Esophagus (tissue), 2 donors: ENCODE results near the gene LIPA. TPM values are rescaled to one million over a fixed set of nuclear protein-coding genes. Genes with fewer than 3 reads are reported as not detected.

Experiments used
- H3K27ac ChIP-seq, 2 donors: one replicate each; pipeline ENCODE4 v1.5.1; 2013; ENCODE audit warnings: low read depth in 2 of 2, mild to moderate bottlenecking in 2 of 2, inconsistent platforms in 1 of 2, low read length in 1 of 2, moderate library complexity in 1 of 2
- H3K27me3 ChIP-seq, 2 donors: one replicate each; pipeline ENCODE4 v1.6.1; 2013; ENCODE audit warnings: low read length in 2 of 2, control low read depth in 1 of 2, mild to moderate bottlenecking in 1 of 2; ENCODE audit not compliant: insufficient read depth in 2 of 2, control insufficient read depth in 1 of 2
- H3K36me3 ChIP-seq, 2 donors: one replicate each; pipeline ENCODE4 v1.6.1; 2013; ENCODE audit warnings: low read length in 1 of 2; ENCODE audit not compliant: control insufficient read depth in 2 of 2, insufficient read depth in 2 of 2
- H3K4me1 ChIP-seq, 2 donors: one replicate each; pipeline ENCODE4 v1.6.1; 2013; ENCODE audit warnings: low read length in 1 of 2; ENCODE audit not compliant: control insufficient read depth in 2 of 2, insufficient read depth in 2 of 2
- H3K4me3 ChIP-seq, 2 donors: one replicate each; pipeline ENCODE4 v1.5.1; 2013; ENCODE audit warnings: low read length in 2 of 2, mild to moderate bottlenecking in 2 of 2, low read depth in 1 of 2, moderate library complexity in 1 of 2
- H3K9me3 ChIP-seq, 2 donors: one replicate each; pipeline ENCODE4 v1.6.1; 2013; ENCODE audit warnings: mild to moderate bottlenecking in 2 of 2, low read depth in 1 of 2, low read length in 1 of 2, moderate library complexity in 1 of 2; ENCODE audit not compliant: control insufficient read depth in 2 of 2, insufficient read depth in 1 of 2
- WGBS, 2 donors: extraction: QIAGEN DNeasy Blood & Tissue Kit; methylation state at CpG; one replicate each; pipeline ENCODE4 v1.1.7; 2013; 5-methylcytosine and 5-hydroxymethylcytosine counted together
- polyA plus RNA-seq, 2 donors: library from polyadenylated mRNA; stranded (reverse); fragments of 200-250 nt; gene quantifications; one replicate each; pipeline ENCODE4 v1.2.3, GENCODE V29; 2013
- donor health status: healthy with polysubstance abuse.
- donor health status: Bipolar disorder and iron deficiency.

LIPA gene
- polyA plus RNA-seq, 2 donors = 7.8 to 17.3 TPM

- WGBS, 2 donors = 80 to 83% methylated on average over 2 of the region's 2 CpGs
- H3K27ac ChIP-seq = no peak overlapping the region
- H3K9me3 ChIP-seq = no peaks in the 10 kb centered on the region
- no peaks in the 10 kb centered on the region for H3K27me3 ChIP-seq
- peaks cover 0 to 2% of the 10 kb centered on the region in 2 donors for H3K4me1 ChIP-seq
- peaks cover 3 to 6% of the 10 kb centered on the region in 2 donors for H3K36me3 ChIP-seq
- no peak overlapping the region for H3K4me3 ChIP-seq
Observed at GRCh38 chr10:89233033-89233432, 18.5 kb downstream of the LIPA start.

GRCh38 chr10:89228962-89229361, 22.6 kb downstream of the LIPA start:
- Histone ChIP-seq H3K4me3 (no peak overlapping the region), H3K36me3 (no peaks in the 10 kb centered on the region), H3K9me3 (no peaks in the 10 kb centered on the region), H3K27me3 (no peaks in the 10 kb centered on the region), H3K4me1 (peaks cover 0 to 2% of the 10 kb centered on the region in 2 donors), H3K27ac (no peak overlapping the region)

- H3K4me3 ChIP-seq = no peak overlapping the region
- no peaks in the 10 kb centered on the region for H3K27me3 ChIP-seq
- peaks cover 0 to 2% of the 10 kb centered on the region in 2 donors for H3K4me1 ChIP-seq
- no peaks in the 10 kb centered on the region for H3K36me3 ChIP-seq
- WGBS, 2 donors = 92 to 98% methylated on average over 3 of the region's 3 CpGs
- H3K9me3 ChIP-seq = no peaks in the 10 kb centered on the region
- H3K27ac ChIP-seq = no peak overlapping the region
Observed at GRCh38 chr10:89228146-89228545, 23.4 kb downstream of the LIPA start.

- Histone ChIP-seq H3K4me3 (no peak overlapping the region), H3K36me3 (no peaks in the 10 kb centered on the region), H3K9me3 (no peaks in the 10 kb centered on the region), H3K27me3 (no peaks in the 10 kb centered on the region), H3K4me1 (peaks cover 0 to 2% of the 10 kb centered on the region in 2 donors), H3K27ac (no peak overlapping the region)
- 95 to 97% methylated on average over 1 of the region's 1 CpG for WGBS, 2 donors
Observed at GRCh38 chr10:89226891-89227290, 24.7 kb downstream of the LIPA start.

DNA sequence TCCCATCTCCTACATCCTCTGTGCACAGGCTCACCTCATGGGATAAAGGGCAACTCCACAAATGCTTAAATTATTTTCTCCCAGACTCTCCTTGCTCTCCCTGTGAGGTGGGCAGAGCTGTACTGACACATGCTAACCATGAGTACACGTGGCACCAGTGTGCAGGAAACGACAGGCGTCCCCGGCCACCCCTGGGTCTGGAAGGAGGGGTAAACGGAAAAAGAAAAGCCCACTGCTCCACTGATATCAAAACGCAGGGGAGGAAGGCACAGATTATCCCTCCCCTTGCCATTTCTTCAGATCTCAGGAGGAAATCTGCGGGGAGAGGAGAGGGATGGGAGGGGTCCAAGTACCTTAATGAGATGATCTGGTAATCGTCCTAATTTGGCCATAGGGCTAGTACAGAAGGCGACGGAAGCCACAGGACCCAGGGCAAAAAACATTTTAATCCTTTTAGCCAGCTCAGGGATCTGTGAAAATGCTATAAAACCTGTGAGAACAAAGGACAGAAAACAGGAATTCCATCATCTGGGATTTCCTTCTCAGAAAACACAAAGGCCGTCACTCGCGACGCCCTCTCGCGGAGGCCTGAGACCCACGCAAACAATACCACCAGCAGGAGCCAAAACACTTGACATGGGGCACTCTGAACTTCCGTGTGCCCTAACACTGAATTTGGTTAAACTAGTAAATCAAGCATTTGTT, 26.7 kb downstream of the LIPA start:
- peak overlapping the region in 1 of 2 donors; percentile 11 for H3K27ac ChIP-seq
- WGBS, 2 donors = 54% methylated on average over 18 of the region's 18 CpGs
- H3K36me3 ChIP-seq = no peaks in the 10 kb centered on the region
- H3K4me1 ChIP-seq = peaks cover 0 to 4% of the 10 kb centered on the region in 2 donors
- no peaks in the 10 kb centered on the region for H3K27me3 ChIP-seq
- H3K9me3 ChIP-seq = no peaks in the 10 kb centered on the region
- no peak overlapping the region for H3K4me3 ChIP-seq

DNA sequence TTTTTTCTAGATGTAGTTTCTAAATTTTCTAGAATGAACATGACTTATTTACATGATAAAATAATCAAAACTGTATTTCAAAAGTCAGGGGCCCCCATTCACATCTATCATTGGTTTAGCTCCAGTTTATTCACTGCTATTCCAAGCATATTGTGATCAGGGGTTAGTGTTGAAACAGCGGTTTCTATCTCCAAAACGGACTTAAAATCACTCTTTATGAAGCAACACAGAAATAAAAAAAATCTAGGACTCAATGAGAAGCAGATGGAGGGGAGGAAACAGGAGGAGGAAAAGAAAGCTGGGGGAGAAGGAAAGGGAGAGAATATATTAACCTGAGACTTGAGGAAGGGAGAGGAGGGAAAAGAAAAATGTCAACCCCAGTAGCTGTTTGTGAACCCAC, 29.7 kb downstream of the LIPA start:
- WGBS, 2 donors = 45 to 59% methylated on average over 2 of the region's 2 CpGs
- H3K36me3 ChIP-seq = no peaks in the 10 kb centered on the region
- H3K4me1 ChIP-seq = peaks cover 0 to 3% of the 10 kb centered on the region in 2 donors
- no peaks in the 10 kb centered on the region for H3K9me3 ChIP-seq
- H3K27me3 ChIP-seq = no peaks in the 10 kb centered on the region
- H3K27ac ChIP-seq = no peak overlapping the region
- no peak overlapping the region for H3K4me3 ChIP-seq

DNA sequence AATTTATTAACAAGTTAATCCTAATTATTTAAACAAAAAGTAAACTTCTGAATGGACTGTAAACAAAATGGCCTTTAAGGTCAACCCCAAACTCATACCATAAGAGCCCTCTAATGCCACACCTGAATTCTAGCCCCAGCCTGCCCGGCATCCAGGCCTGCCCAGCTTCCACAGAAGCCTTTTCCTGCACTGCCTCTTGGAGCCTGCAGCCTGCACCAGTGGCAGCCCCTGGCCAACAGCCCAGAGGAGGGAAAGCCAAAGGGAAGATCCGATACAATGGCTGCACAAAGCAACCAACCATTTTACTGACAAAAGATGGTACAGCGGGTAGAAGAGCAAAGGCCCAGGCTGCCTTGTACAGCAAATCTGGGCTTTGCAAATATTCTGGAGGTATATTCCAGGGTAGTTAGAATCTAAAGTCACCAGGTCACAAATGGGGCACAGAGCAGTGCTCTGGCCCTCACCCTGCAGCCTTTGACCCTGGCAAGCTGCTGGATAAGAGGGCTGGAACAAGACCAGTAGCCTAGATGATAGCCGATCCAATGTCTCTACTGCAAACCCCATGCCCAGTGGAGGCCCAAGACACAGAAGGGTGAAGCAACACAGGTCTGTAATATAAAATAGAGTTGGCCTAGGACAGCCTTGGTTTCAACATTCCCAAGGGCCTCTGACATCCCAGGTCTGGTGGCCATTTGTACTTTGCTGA, 31.9 kb downstream of the LIPA start:
- peaks cover 0 to 3% of the 10 kb centered on the region in 2 donors for H3K4me1 ChIP-seq
- no peaks in the 10 kb centered on the region for H3K27me3 ChIP-seq
- no peaks in the 10 kb centered on the region for H3K9me3 ChIP-seq
- peaks cover 0 to 2% of the 10 kb centered on the region in 2 donors for H3K36me3 ChIP-seq
- H3K27ac ChIP-seq = peak overlapping the region in 1 of 2 donors; percentile 1
- no peak overlapping the region for H3K4me3 ChIP-seq
- 53 to 60% methylated on average over 4 of the region's 4 CpGs for WGBS, 2 donors

DNA sequence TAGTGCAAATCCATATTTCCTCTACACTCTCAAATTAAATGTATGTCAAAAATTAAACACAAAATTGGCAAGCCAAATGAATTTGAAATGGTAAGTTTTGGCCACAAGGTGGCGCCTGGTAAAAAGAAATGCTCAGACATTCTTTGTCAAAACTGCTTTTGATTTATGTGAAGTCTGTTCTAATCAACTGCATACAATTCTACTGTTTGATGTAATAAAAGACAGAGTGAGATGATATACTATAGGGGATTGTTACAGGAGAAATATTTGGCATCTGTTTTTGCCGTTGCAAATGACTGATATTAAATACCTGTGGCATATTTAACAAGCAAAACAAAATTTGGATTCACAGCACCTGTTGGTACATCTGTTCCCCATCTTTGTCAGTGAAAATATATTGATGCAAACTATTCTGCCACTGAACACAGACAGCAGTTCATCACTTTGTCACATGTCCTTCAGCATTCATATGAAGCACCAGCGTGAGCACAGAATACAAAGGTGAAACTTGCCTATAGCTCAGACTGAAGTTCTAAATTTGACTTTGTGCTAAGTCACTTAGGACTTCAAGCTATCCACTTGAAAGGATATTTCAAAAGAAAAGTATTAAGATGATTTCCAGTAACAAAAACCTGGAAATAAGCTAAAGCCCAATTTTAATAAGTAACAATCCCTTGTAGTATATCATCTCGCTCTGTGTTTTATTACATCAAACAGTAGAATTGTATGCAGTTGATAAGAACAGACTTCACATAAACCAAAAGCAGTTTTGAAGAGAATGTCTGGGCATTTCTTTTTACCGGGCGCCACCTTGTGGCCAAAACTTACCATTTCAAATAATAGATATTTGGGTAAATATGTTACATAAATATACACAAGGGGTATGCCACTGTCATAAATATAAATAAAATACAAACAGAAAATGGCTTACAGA, 34.3 kb downstream of the LIPA start:
- Histone ChIP-seq H3K9me3 (no peaks in the 10 kb centered on the region), H3K4me3 (no peak overlapping the region), H3K4me1 (peaks cover 0 to 3% of the 10 kb centered on the region in 2 donors), H3K36me3 (peaks cover 0 to 2% of the 10 kb centered on the region in 2 donors), H3K27ac (peak overlapping the region in 1 of 2 donors; percentile 60), H3K27me3 (no peaks in the 10 kb centered on the region)
- 10 to 13% methylated on average over 6 of the region's 6 CpGs for WGBS, 2 donors

DNA sequence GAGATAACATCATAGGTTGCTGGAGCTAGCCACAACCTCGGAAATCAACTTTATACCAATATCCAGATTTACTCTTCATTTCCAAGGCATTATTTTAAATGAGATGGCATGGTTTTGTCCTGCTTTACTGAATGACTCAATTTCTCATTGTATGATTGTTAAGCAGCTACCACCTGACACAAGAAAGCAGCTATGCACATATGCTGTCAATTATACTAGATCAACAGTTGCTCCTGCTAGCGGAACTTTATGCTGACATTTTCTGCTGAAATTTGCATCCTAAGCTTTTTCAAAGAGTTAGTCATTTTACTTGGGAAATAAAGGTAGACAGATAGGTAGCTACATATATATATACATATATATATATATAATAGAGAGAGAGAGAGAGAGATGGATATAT, 35.5 kb downstream of the LIPA start:
- Histone ChIP-seq H3K36me3 (peaks cover 0 to 2% of the 10 kb centered on the region in 2 donors), H3K9me3 (no peaks in the 10 kb centered on the region), H3K4me1 (peaks cover 0 to 3% of the 10 kb centered on the region in 2 donors), H3K27ac (no peak overlapping the region), H3K4me3 (no peak overlapping the region), H3K27me3 (no peaks in the 10 kb centered on the region)
- WGBS, 2 donors = 96% methylated on average over 2 of the region's 2 CpGs
